Measurements from ENCODE around the gene ATCAY.

DNA sequence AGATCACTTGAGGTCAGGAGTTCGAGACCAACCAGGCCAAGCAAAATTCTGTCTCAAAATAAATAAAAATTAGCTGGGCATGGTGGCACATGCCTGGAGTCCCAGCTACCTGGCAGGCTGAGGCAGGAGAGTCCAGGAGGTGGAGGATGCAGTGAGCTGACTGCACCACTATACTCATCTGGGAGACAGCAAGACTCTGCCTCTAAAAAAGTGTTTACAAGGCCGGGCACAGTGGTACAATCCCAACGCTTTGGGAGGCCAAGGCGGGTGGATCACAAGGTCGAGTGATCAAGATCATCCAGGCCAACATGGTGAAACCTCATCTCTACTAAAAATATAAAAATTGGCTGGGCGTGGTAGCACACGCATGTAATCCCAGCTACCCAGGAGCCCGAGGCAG, 94.7 kb downstream of the ATCAY start:
- TF ChIP-seq CTCF (conservative IDR thresholded peaks at IDR 0.05 in 1 of 2, IDR thresholded peaks at IDR 0.05 in 1 of 2; ENCODE audit: extremely low read depth in 1 of 2, insufficient read depth in 1 of 2, low read depth in 1 of 2, low read length in 2 of 2) (no peak), EZH2 (IDR thresholded peaks at IDR 0.05; ENCODE audit: borderline replicate concordance, low read length) (no peak)

Measured in mammary epithelial cell (primary cell).